Stomach (tissue), 9 donors: Measurements from ENCODE around the gene NOS3. TPM values are rescaled to one million over a fixed set of nuclear protein-coding genes. Genes with fewer than 3 reads are reported as not detected.
A peak's percentile ranks its signal among the peaks of the same experiment; 100 is the strongest.

Experiments used
- DNase-seq, 2 donors: peaks; one replicate each; pipeline versions ENCODE4 v3.0.0 to v3.0.0-alpha.2; 2013 to 2019
- H3K27ac ChIP-seq, 5 donors: fragments of 200-600 bp in 4 of 5; sonication (generic) in 4 of 5; one replicate each; pipeline ENCODE4 v1.5.1; 2013 to 2019; ENCODE audit warnings: mild to moderate bottlenecking in 1 of 5, moderate library complexity in 1 of 5
- H3K27me3 ChIP-seq, 3 donors: fragments of 200-600 bp; sonication (generic); one replicate each; pipeline ENCODE4 v1.5.1; 2017 to 2019; ENCODE audit warnings: mixed run types in 1 of 3
- H3K36me3 ChIP-seq, 4 donors: fragments of 200-600 bp; sonication (generic); 1 replicate in 3 of 4; 2 replicates in 1 of 4; pipeline ENCODE4 v1.5.1; 2016 to 2019
- H3K4me1 ChIP-seq, 4 donors: fragments of 200-600 bp; sonication (generic); one replicate each; pipeline ENCODE4 v1.5.1; 2016 to 2019
- H3K4me3 ChIP-seq, 4 donors: fragments of 200-600 bp; sonication (generic) in 3 of 4; one replicate each; pipeline ENCODE4 v1.5.1; 2016 to 2019; ENCODE audit warnings: mild to moderate bottlenecking in 1 of 4
- H3K9me3 ChIP-seq, 4 donors: fragments of 200-600 bp; sonication (generic); one replicate each; pipeline ENCODE4 v1.5.1; 2016 to 2019
- EP300 ChIP-seq: sonication (generic); formaldehyde crosslinking; IDR thresholded peaks from one replicate; pipeline ENCODE4 v1.6.1; 2017; ENCODE audit warnings: antibody characterized with exemption
- POLR2A ChIP-seq, 4 donors: fragments of 450-650 bp; IDR thresholded peaks; one replicate each; pipeline ENCODE4 v1.6.1; 2016; ENCODE audit warnings: antibody characterized with exemption in 4 of 4, control low read depth in 2 of 4, mild to moderate bottlenecking in 1 of 4, moderate library complexity in 1 of 4
- POLR2AphosphoS5 ChIP-seq, 3 donors: sonication (generic); formaldehyde crosslinking; IDR thresholded peaks; one replicate each; pipeline ENCODE4 v1.6.1; 2016; ENCODE audit warnings: antibody characterized with exemption in 3 of 3
- WGBS, 5 donors: extraction: QIAGEN DNeasy Blood & Tissue Kit in 3 of 5; methylation state at CpG; one replicate each; pipeline versions ENCODE4 v1.1.5 to v1.1.7; 2013 to 2018; 5-methylcytosine and 5-hydroxymethylcytosine counted together
- intact Hi-C: fragments of 100-400 bp; cut with DNase I; formaldehyde crosslinking; loops from one replicate; pipeline ENCODE4 v1.15.1; 2023; ENCODE audit warnings: low total_unique reads
- polyA plus RNA-seq, 3 donors: library from polyadenylated mRNA; stranded (reverse); fragments of 200-250 nt; gene quantifications; one replicate each; pipeline ENCODE4 v1.2.3, GENCODE V29; 2013
- total RNA-seq, 5 donors: library from RNA; depleted of rRNA; stranded (reverse); fragments of >200 nt; gene quantifications; one replicate each; pipeline versions ENCODE4 v1.1.0 to v1.2.3, GENCODE V29; 2014 to 2016
- TF ChIP-seq, protein P1 (sequence below), 7 experiments: fragments of 450-650 bp in 4 of 7; fragments of 200-600 bp in 3 of 7; sonication (generic) in 3 of 7; IDR thresholded peaks; one replicate each; pipeline ENCODE4 v1.5.1; 2016 to 2019; ENCODE audit warnings: antibody characterized with exemption in 7 of 7, control low read depth in 2 of 7, mild to moderate bottlenecking in 1 of 7
- donor health status: healthy with polysubstance abuse.
- donor health status: Bipolar disorder and iron deficiency.
- donor health status: healthy.

NOS3 gene
- total and polyA plus RNA-seq, 8 donors, result 2.5 to 45.1 (median 7.5) TPM

DNA sequence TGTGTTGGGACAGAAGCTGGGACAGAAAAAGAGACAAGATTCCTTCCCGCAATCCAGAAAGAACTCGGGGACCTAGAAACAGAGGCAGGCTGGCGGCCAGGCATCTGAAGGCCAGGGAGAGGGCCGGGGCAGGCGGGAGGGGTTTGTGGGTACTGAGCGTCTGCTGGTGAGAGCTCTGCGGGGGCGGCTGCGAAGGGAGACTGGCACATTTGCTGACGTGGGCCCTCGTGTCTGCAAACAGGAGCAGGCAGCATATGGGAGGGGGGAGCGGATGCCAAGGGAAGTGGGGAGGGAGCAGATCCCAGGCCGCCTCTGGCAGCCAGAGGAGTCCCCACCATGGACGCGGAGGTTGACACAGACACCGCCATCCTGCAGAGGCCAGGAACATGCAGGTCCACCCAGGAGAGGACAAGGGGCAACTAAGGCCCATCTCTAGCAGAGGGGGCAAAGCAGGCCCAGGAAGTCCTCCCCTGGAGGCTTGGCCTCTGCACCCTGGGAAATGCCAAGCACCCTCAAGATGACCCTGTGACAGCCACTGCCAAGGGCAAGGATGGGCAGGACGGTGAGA is 44.9 kb upstream of the NOS3 start:
- Histone ChIP-seq H3K4me3 (no peak overlapping the region), H3K36me3 (peaks cover 0 to 20% (median 2%) of the 10 kb centered on the region in 4 donors), H3K27me3 (peaks cover 0 to 43% (median 25%) of the 10 kb centered on the region in 3 donors), H3K4me1 (peaks cover 0 to 56% (median 26%) of the 10 kb centered on the region in 4 donors), H3K27ac (peak overlapping the region in 4 of 5 donors; percentile 5 to 81 (median 70)), H3K9me3 (no peaks in the 10 kb centered on the region)
- 63 to 79% (median 76%) methylated on average over 13 to 17 of the region's 17 CpGs for WGBS, 5 donors
- DNase-seq, result peak; percentile 42 to 91
- TF ChIP-seq POLR2A (IDR thresholded peaks at IDR 0.05), result no peak
- TF ChIP-seq, protein P1, sequence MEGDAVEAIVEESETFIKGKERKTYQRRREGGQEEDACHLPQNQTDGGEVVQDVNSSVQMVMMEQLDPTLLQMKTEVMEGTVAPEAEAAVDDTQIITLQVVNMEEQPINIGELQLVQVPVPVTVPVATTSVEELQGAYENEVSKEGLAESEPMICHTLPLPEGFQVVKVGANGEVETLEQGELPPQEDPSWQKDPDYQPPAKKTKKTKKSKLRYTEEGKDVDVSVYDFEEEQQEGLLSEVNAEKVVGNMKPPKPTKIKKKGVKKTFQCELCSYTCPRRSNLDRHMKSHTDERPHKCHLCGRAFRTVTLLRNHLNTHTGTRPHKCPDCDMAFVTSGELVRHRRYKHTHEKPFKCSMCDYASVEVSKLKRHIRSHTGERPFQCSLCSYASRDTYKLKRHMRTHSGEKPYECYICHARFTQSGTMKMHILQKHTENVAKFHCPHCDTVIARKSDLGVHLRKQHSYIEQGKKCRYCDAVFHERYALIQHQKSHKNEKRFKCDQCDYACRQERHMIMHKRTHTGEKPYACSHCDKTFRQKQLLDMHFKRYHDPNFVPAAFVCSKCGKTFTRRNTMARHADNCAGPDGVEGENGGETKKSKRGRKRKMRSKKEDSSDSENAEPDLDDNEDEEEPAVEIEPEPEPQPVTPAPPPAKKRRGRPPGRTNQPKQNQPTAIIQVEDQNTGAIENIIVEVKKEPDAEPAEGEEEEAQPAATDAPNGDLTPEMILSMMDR (IDR thresholded peaks at IDR 0.05), result no peak
- no peak for TF ChIP-seq EP300
- peak in 2 of 3 donors; percentile 7 to 11 for TF ChIP-seq POLR2AphosphoS5 (IDR thresholded peaks at IDR 0.05)
- intact Hi-C loops, result no loop called here

DNA sequence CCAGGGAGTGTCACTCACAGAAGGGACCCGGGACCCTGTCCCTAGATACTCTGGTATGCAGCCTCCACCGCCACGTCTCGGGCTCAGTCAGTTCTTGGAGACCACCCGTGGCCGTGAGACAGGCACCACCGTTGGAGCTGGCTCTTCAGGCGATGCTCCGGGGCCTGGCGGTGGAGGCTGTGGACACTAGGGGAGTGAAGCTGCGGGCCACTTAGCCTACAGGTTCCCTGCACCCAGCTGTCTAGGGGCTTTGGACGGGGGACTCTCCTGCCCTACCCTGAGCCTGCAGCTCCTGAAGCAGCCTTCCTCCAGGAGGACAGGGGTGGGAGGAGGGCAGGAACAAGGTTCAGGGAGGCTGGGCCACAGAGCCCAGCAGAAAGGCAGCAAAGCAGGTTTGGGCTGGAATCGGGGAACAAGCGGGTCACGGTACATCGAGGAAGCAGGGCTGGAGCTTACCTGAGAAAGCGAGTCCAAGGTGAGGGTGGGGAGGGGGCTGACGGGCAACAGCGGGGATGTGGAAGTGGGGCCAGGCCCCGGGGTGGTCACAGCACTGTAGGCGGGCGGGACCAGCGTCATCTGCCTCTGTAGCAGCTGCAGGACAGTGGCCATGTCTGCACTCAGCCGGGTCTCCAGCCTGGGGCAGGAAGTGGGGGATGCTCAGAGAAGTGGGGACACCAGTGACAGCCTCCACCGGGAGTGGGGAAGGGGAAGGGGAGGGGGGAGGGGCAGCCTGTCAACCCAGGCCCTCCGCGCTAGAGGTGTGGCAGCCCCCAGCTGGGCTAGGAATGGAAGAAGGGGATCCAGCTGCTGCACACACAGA is 44.2 kb upstream of the NOS3 start:
- Histone ChIP-seq H3K27ac (peak overlapping the region in 4 of 5 donors; percentile 14 to 81 (median 68)), H3K27me3 (peaks cover 0 to 43% (median 25%) of the 10 kb centered on the region in 3 donors), H3K9me3 (no peaks in the 10 kb centered on the region), H3K4me1 (peaks cover 0 to 54% (median 23%) of the 10 kb centered on the region in 4 donors), H3K36me3 (peaks cover 0 to 27% (median 6%) of the 10 kb centered on the region in 4 donors), H3K4me3 (no peak overlapping the region)
- DNase-seq, result peak in 1 of 2 donors; percentile 19
- WGBS, 5 donors, result 59 to 66% (median 65%) methylated on average over 18 to 27 of the region's 27 CpGs
- TF ChIP-seq, protein P1 (IDR thresholded peaks at IDR 0.05), result no peak
- TF ChIP-seq POLR2A (IDR thresholded peaks at IDR 0.05), result no peak
- no peak for TF ChIP-seq POLR2AphosphoS5 (IDR thresholded peaks at IDR 0.05)
- no peak for TF ChIP-seq EP300
- intact Hi-C loops, result no loop called here

DNA sequence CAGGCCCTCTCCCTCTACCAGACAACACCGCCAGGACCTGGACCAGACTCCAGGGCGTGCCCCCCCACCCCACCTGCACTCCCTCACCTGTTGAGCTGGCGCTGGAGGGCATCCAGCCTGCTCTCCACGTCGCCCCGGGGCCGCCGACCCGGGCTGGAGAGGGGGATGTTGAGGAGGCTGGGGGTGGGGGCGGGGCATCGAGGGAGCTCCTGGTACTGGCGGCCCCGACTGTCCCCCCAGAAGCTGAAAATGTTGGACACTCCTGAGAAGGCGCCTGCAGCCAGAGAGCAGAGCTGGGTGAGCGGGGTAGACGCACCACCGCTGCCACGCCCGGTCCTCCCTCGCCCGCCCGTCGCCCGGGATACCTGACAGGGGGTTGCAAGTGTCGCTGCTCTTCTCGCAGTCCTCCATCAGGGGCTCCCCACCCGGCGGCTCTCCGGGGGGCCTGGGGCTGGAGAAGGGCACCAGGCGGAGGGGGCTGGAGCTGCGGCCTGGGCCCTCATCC is 43.5 kb upstream of the NOS3 start:
- 19 to 38% (median 27%) methylated on average over 25 to 31 of the region's 31 CpGs; no CpG with 5 or more reads in 1 of the 5 donors for WGBS, 5 donors

More for the DNA sequence above, 43.5 kb upstream of the NOS3 start:
- intact Hi-C loops, result no loop called here
- peaks cover 0 to 32% (median 8%) of the 10 kb centered on the region in 4 donors for H3K36me3 ChIP-seq
- TF ChIP-seq, protein P1 (IDR thresholded peaks at IDR 0.05), result no peak
- TF ChIP-seq EP300, result no peak
- no peak for TF ChIP-seq POLR2AphosphoS5 (IDR thresholded peaks at IDR 0.05)
- no peak for TF ChIP-seq POLR2A (IDR thresholded peaks at IDR 0.05)
- peak in 1 of 2 donors; percentile 41 for DNase-seq
- no peaks in the 10 kb centered on the region for H3K9me3 ChIP-seq
- H3K27ac ChIP-seq, result peak overlapping the region in 4 of 5 donors; percentile 14 to 81 (median 68)
- peaks cover 0 to 48% (median 17%) of the 10 kb centered on the region in 4 donors for H3K4me1 ChIP-seq
- H3K27me3 ChIP-seq, result peaks cover 0 to 43% (median 25%) of the 10 kb centered on the region in 3 donors
- H3K4me3 ChIP-seq, result no peak overlapping the region
